Measurements from ENCODE around the gene SHANK1.
A peak's percentile ranks its signal among the peaks of the same experiment; 100 is the strongest.

SHANK1 gene

GRCh38 chr19:50673118-50673517 is 46.5 kb downstream of the SHANK1 start:
- Histone ChIP-seq H3K27ac (ENCODE audit: extremely low read depth, low read depth, low read length) (no peak overlapping the region), H3K4me3 (ENCODE audit: low read depth, low read length) (no peak overlapping the region), H3K36me3 (ENCODE audit: control insufficient read depth in 2 of 2, insufficient read depth in 1 of 2, low read length in 2 of 2) (no peaks in the 10 kb centered on the region), H3K4me1 (ENCODE audit: control insufficient read depth, insufficient read depth, low read length) (no peaks in the 10 kb centered on the region), H3K9me3 (ENCODE audit: control insufficient read depth, insufficient read depth, low read depth, low read length) (no peaks in the 10 kb centered on the region)
- TF ChIP-seq EGR2 (tag by site-specific recombination; IDR thresholded peaks at IDR 0.05; ENCODE audit: low read depth) (peak; percentile 76), KLF1 (tag by site-specific recombination; IDR thresholded peaks at IDR 0.05) (no peak), ZFHX2 (tag by site-specific recombination; conservative IDR thresholded peaks at IDR 0.05) (peak; percentile 60)
- POLR2A ChIA-PET: no interaction called here
- CTCF ChIA-PET: interaction anchor here (0.6 kb wide), 1 partner anchor 216 kb away, joined by 3 read pairs; no protein-coding TSS in a partner anchor

- Histone ChIP-seq H3K4me1 (ENCODE audit: control insufficient read depth, insufficient read depth, low read length) (no peaks in the 10 kb centered on the region), H3K4me3 (ENCODE audit: low read depth, low read length) (no peak overlapping the region), H3K36me3 (ENCODE audit: control insufficient read depth in 2 of 2, insufficient read depth in 1 of 2, low read length in 2 of 2) (no peaks in the 10 kb centered on the region), H3K27ac (ENCODE audit: extremely low read depth, low read depth, low read length) (no peak overlapping the region), H3K9me3 (ENCODE audit: control insufficient read depth, insufficient read depth, low read depth, low read length) (no peaks in the 10 kb centered on the region)
- ChIA-PET CTCF (interaction anchor here (0.6 to 2.5 kb wide), 31 partner anchors 7 to 1427 kb away, joined by 3 to 18 read pairs (median 5); no protein-coding TSS in a partner anchor), POLR2A (interaction anchor here (1.0 to 2.0 kb wide), 2 partner anchors 10 to 12 kb away, joined by 3 to 6 read pairs; no protein-coding TSS in a partner anchor)
- TF ChIP-seq SP3 (tag by site-specific recombination; IDR thresholded peaks at IDR 0.05): no peak
- no peak for TF ChIP-seq ZSCAN30 (tag by site-specific recombination; IDR thresholded peaks at IDR 0.05)
- TF ChIP-seq ZNF707 (tag by site-specific recombination; IDR thresholded peaks at IDR 0.05): no peak
- no peak for TF ChIP-seq ZNF132 (tag by site-specific recombination; IDR thresholded peaks at IDR 0.05; ENCODE audit: borderline replicate concordance)
- no peak for TF ChIP-seq ZNF571 (tag by site-specific recombination; IDR thresholded peaks at IDR 0.05)
- TF ChIP-seq ZNF639 (tag by site-specific recombination; IDR thresholded peaks at IDR 0.05): no peak
- TF ChIP-seq ZNF148 (tag by site-specific recombination; IDR thresholded peaks at IDR 0.05; ENCODE audit: borderline replicate concordance): no peak
- TF ChIP-seq ZFP69B (tag by site-specific recombination; IDR thresholded peaks at IDR 0.05): no peak
- no peak for TF ChIP-seq ZNF785 (tag by site-specific recombination; IDR thresholded peaks at IDR 0.05)
- TF ChIP-seq ZNF280D (tag by site-specific recombination; IDR thresholded peaks at IDR 0.05): no peak
- TF ChIP-seq BCL11A (tag by site-specific recombination; IDR thresholded peaks at IDR 0.05; ENCODE audit: low read depth): no peak
- TF ChIP-seq ZBTB26 (tag by site-specific recombination; optimal IDR thresholded peaks at IDR 0.05): no peak
- no peak for TF ChIP-seq ZNF530 (tag by site-specific recombination; IDR thresholded peaks at IDR 0.05; ENCODE audit: low read depth)
These were observed 49.6 kb downstream of the SHANK1 start for GRCh38 chr19:50670102-50670380.
